Suppressor macrophage (primary cell): ENCODE measurements around the gene HES5.
A peak's percentile ranks its signal among the peaks of the same experiment; 100 is the strongest.

Source experiments
- DNase-seq, 4 experiments: peaks; one replicate each; pipeline ENCODE4 v3.0.0-alpha.2; 2020 to 2022

Gene HES5

GRCh38 chr1:2530513-2531361, 674 bp upstream of the HES5 start:
- no peak for DNase-seq

- peak; percentile 48 to 84 (median 65) for DNase-seq
These were observed 888 bp downstream of the HES5 start for GRCh38 chr1:2528966-2529783.

GRCh38 chr1:2528611-2528965, 1.5 kb downstream of the HES5 start:
- no peak for DNase-seq

GRCh38 chr1:2528016-2528415, 2.0 kb downstream of the HES5 start:
- no peak for DNase-seq

- no peak for DNase-seq
These were observed 2.6 kb downstream of the HES5 start for GRCh38 chr1:2527556-2527860.

- DNase-seq = peak; percentile 47 to 74 (median 64)
These were observed 3.1 kb downstream of the HES5 start for GRCh38 chr1:2526824-2527555.

GRCh38 chr1:2525920-2526823, 3.9 kb downstream of the HES5 start, which contains the start of gene PANK4:
PANK4 (minus strand) TSS chr1:2526596; CDS start chr1:2526587, 9 bp downstream.
- DNase-seq = peak; percentile 94 to 99 (median 97)

GRCh38 chr1:2525572-2525919, 4.5 kb downstream of the HES5 start:
- no peak for DNase-seq

- DNase-seq = no peak
These were observed 6.0 kb downstream of the HES5 start for GRCh38 chr1:2523891-2524609.

GRCh38 chr1:2523191-2523890, 6.7 kb downstream of the HES5 start:
- DNase-seq = no peak

GRCh38 chr1:2522230-2522629, 7.8 kb downstream of the HES5 start:
- no peak for DNase-seq

- no peak for DNase-seq
These were observed 9.3 kb downstream of the HES5 start for GRCh38 chr1:2520806-2521205.

GRCh38 chr1:2520206-2520605, 9.9 kb downstream of the HES5 start:
- no peak for DNase-seq

GRCh38 chr1:2519729-2520128, 10.3 kb downstream of the HES5 start:
- no peak for DNase-seq

GRCh38 chr1:2519029-2519685, 10.9 kb downstream of the HES5 start:
- DNase-seq = no peak

GRCh38 chr1:2518528-2518927, 11.5 kb downstream of the HES5 start:
- DNase-seq = no peak

- no peak for DNase-seq
These were observed 12.1 kb downstream of the HES5 start for GRCh38 chr1:2517966-2518365.

GRCh38 chr1:2516946-2517345, 13.1 kb downstream of the HES5 start:
- no peak for DNase-seq

GRCh38 chr1:2516124-2516523, 13.9 kb downstream of the HES5 start:
- no peak for DNase-seq

GRCh38 chr1:2515763-2516080, 14.3 kb downstream of the HES5 start:
- DNase-seq = no peak
